ENCODE measurements around the gene TRIAP1. TPM values are rescaled to one million over a fixed set of nuclear protein-coding genes. Genes with fewer than 3 reads are reported as not detected.

TRIAP1 gene
- total RNA-seq, 4 donors from 2014 or later, result 9.7 to 19.5 (median 16.8) TPM

DNA sequence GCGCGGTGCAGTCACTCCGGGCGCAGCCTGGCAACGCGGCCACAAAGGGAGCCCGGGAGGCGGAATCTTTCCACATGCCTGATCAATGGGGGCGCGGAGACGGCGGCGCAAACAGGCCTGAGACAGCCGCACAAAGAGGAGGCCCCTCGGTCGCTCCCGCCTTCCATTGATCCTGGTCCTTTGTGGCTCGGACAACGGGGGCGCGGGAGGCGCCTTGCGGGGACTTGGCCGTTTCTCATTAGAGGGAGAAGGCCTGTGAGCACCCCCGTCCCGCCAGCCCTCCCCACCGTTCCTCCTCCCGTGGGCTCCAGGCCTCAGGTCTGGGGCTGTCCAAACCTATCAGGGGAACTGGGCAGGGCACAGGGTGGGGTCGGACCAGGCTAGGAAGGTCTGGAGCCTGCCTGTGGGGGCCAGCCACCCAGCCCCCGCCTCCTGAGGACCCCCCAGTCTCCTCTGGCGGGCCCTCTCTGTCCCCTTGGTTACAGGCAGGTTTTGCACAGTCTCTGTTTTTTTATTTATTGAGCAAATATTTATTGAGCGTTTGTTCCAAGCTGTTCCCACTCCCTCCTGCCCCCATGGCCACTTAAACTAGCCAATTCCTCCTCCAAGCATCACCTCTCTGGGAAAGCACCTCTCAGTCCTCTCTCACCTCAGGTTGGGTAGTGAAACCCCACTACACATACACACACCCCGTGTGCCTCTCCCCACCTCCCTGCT lies 48.2 kb downstream of the TRIAP1 start:
- no peaks in the 10 kb centered on the region for H3K4me1 ChIP-seq
- H3K9me3 ChIP-seq, result no peaks in the 10 kb centered on the region
- ATAC-seq, result no peak
- H3K27me3 ChIP-seq, result peaks cover 71% of the 10 kb centered on the region
- TF ChIP-seq POLR2AphosphoS5 (IDR thresholded peaks at IDR 0.05) (no peak), EP300 (IDR thresholded peaks at IDR 0.05) (no peak), POLR2A (IDR thresholded peaks at IDR 0.05) (no peak)
- TF ChIP-seq, protein P1, sequence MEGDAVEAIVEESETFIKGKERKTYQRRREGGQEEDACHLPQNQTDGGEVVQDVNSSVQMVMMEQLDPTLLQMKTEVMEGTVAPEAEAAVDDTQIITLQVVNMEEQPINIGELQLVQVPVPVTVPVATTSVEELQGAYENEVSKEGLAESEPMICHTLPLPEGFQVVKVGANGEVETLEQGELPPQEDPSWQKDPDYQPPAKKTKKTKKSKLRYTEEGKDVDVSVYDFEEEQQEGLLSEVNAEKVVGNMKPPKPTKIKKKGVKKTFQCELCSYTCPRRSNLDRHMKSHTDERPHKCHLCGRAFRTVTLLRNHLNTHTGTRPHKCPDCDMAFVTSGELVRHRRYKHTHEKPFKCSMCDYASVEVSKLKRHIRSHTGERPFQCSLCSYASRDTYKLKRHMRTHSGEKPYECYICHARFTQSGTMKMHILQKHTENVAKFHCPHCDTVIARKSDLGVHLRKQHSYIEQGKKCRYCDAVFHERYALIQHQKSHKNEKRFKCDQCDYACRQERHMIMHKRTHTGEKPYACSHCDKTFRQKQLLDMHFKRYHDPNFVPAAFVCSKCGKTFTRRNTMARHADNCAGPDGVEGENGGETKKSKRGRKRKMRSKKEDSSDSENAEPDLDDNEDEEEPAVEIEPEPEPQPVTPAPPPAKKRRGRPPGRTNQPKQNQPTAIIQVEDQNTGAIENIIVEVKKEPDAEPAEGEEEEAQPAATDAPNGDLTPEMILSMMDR (IDR thresholded peaks at IDR 0.05), result no peak
- H3K27ac ChIP-seq, result no peak overlapping the region
- H3K36me3 ChIP-seq, result no peaks in the 10 kb centered on the region
- no peak overlapping the region for H3K4me3 ChIP-seq
- WGBS, 2 donors (ENCODE audit: low coverage in 1 of 2), result 50 to 67% methylated on average over 1 to 2 of the region's 33 CpGs

DNA sequence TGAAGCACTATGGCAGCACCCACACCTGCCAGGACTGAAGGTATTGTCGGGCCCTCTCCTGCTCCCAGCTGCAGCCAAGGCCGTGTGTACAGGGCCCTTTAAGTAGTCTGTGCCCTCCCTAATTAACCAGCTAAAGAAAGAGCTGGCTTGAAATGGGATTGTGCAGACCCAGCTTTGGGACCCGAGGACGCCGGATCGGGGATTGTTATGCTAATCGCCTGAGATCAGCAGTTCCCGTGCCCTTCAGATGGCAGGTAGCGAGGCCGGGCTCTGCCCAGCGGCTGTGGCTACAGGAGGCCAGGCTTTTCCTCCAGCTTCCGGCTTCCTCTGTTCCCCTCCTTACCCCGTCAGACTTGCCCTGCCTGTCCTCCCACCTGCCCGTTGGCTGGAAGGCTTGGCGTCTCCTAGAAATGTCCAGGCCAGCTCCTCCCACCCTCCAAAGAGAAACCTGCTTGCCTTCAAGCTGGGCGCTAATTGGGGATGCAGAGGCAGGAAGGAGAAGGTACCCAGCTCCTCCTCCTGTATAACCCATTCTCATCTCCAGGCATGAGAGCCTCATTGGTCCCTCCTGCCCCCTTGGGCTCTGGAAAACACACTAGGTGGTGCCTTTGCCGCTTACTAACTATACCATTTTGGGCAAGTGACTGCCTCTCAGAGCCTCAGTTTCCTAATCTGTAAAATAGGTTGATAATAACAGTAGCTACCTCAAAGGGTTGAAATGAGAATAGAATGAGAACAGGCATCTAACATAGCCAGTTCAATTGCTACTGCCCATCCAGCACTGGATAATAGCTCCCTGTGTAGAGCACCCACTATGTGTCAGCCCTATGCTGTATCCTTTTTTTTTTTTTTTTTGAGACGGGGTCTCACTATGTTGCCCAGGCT lies 51.5 kb downstream of the TRIAP1 start:
- Histone ChIP-seq H3K27ac (no peak overlapping the region), H3K4me1 (no peaks in the 10 kb centered on the region), H3K9me3 (no peaks in the 10 kb centered on the region), H3K36me3 (no peaks in the 10 kb centered on the region), H3K4me3 (no peak overlapping the region), H3K27me3 (peaks cover 74% of the 10 kb centered on the region)
- no peak for ATAC-seq
- 75 to 81% methylated on average over 2 of the region's 18 CpGs for WGBS, 2 donors (ENCODE audit: low coverage in 1 of 2)
- TF ChIP-seq, protein P1 (IDR thresholded peaks at IDR 0.05), result no peak
- TF ChIP-seq EP300 (IDR thresholded peaks at IDR 0.05), result no peak
- TF ChIP-seq POLR2A (IDR thresholded peaks at IDR 0.05), result no peak
- TF ChIP-seq POLR2AphosphoS5 (IDR thresholded peaks at IDR 0.05), result no peak

Other genes starting within 250 kb of the TRIAP1 start
- gene RPLP0, start 245.3 kb downstream of the TRIAP1 start, total RNA-seq, result 1,000 to 10,000 TPM; 1,730 to 2,825 (median 2,260) TPM
- gene PXN, start 180.7 kb downstream of the TRIAP1 start, total RNA-seq, result 10 to 100 TPM; 43.2 to 80.4 (median 59.4) TPM
- under 1 TPM in 3 of 4 donors, not detected in 1; under 0.01 TPM for gene RNU4-2, start 154.5 kb downstream of the TRIAP1 start, total RNA-seq
- under 1 TPM in 1 of 4 donors, not detected in 3; under 0.01 TPM for gene RNU4-1, start 153.1 kb downstream of the TRIAP1 start, total RNA-seq
- 1 to 10 TPM in 3 of 4 donors, under 1 TPM in 1; 0.67 to 3.9 (median 3.7) TPM for gene SIRT4, start 144.1 kb downstream of the TRIAP1 start, total RNA-seq
- gene PLA2G1B, start 118.6 kb downstream of the TRIAP1 start, total RNA-seq, result not detected
- gene MSI1, start 77.2 kb downstream of the TRIAP1 start, total RNA-seq, result 1 to 10 TPM in 1 of 4 donors, under 1 TPM in 3; 0.16 to 9.2 (median 0.70) TPM
- 100 to 1,000 TPM; 424 to 588 (median 522) TPM for gene COX6A1, start 8.3 kb downstream of the TRIAP1 start, total RNA-seq
- 10 to 100 TPM; 20.0 to 26.0 (median 23.2) TPM for gene GATC, start 60 bp upstream of the TRIAP1 start, total RNA-seq
- 10 to 100 TPM; 46.2 to 63.2 (median 49.3) TPM for gene SRSF9, start 23.4 kb upstream of the TRIAP1 start, total RNA-seq
- 100 to 1,000 TPM; 179 to 271 (median 229) TPM for gene DYNLL1, start 49.7 kb upstream of the TRIAP1 start, total RNA-seq
- gene COQ5, start 82.8 kb upstream of the TRIAP1 start, total RNA-seq, result 10 to 100 TPM; 19.3 to 27.6 (median 22.6) TPM
- gene RNF10, start 88.0 kb upstream of the TRIAP1 start, total RNA-seq, result 100 to 1,000 TPM; 134 to 273 (median 161) TPM
- gene POP5, start 135.0 kb upstream of the TRIAP1 start, total RNA-seq, result 10 to 100 TPM; 18.2 to 42.0 (median 27.6) TPM
- gene CABP1, start 194.2 kb upstream of the TRIAP1 start, total RNA-seq, result 1 to 10 TPM in 3 of 4 donors, under 1 TPM in 1; 0.81 to 3.0 (median 1.2) TPM
- gene MLEC, start 240.8 kb upstream of the TRIAP1 start, total RNA-seq, result 10 to 100 TPM; 41.5 to 82.3 (median 56.9) TPM